MM.1S (cell line): Measurements from ENCODE around the gene CWC27.

Source experiments
- DNase-seq: peaks from one replicate; pipeline ENCODE4 v3.0.0-alpha.2; 2015
- H2AFZ ChIP-seq: fragments of 300-600 bp; sonication (generic); 2 replicates; pipeline ENCODE4 v1.6.0; 2016; ENCODE audit warnings: antibody characterized with exemption, low read length
- H3F3A ChIP-seq: fragments of 300-600 bp; sonication (generic); 2 replicates; pipeline ENCODE4 v1.6.1; 2016; ENCODE audit warnings: mild to moderate bottlenecking, antibody characterized with exemption, low read length, moderate library complexity, mixed read lengths; ENCODE audit not compliant: insufficient read depth
- H3K27ac ChIP-seq: fragments of 300-600 bp; sonication (generic); 2 replicates; pipeline ENCODE4 v1.5.1; 2016; ENCODE audit warnings: mild to moderate bottlenecking, low read length
- H3K27me3 ChIP-seq: fragments of 300-600 bp; sonication (generic); replicated peaks from 2 replicates; pipeline ENCODE4 v1.6.0; 2016; ENCODE audit warnings: low read length; ENCODE audit not compliant: insufficient read depth
- H3K36me3 ChIP-seq: fragments of 300-600 bp; sonication (generic); replicated peaks from 2 replicates; pipeline ENCODE4 v1.6.1; 2016; ENCODE audit warnings: mild to moderate bottlenecking, low read length, mixed read lengths; ENCODE audit not compliant: insufficient read depth
- H3K4me1 ChIP-seq: fragments of 300-600 bp; sonication (generic); 2 replicates; pipeline ENCODE4 v1.6.1; 2016; ENCODE audit warnings: low read length, mixed read lengths
- H3K4me2 ChIP-seq: fragments of 300-600 bp; sonication (generic); 2 replicates; pipeline ENCODE4 v1.6.0; 2016; ENCODE audit warnings: low read depth, low read length
- H3K4me3 ChIP-seq: fragments of 300-600 bp; sonication (generic); 2 replicates; pipeline ENCODE4 v1.5.1; 2016; ENCODE audit warnings: low read length, mixed read lengths
- H3K79me2 ChIP-seq: fragments of 300-600 bp; sonication (generic); 2 replicates; pipeline ENCODE4 v1.6.1; 2016; ENCODE audit warnings: mixed run types, low read length, mixed read lengths
- H3K9ac ChIP-seq: fragments of 300-600 bp; sonication (generic); 2 replicates; pipeline ENCODE4 v1.6.1; 2016; ENCODE audit warnings: low read length, mixed read lengths
- H3K9me2 ChIP-seq: fragments of 300-600 bp; sonication (generic); replicated peaks from 2 replicates; pipeline ENCODE4 v1.6.1; 2016; ENCODE audit warnings: mild to moderate bottlenecking, low read length, mixed read lengths; ENCODE audit not compliant: insufficient read depth
- H3K9me3 ChIP-seq: fragments of 300-600 bp; sonication (generic); replicated peaks from 2 replicates; pipeline ENCODE4 v1.6.1; 2016; ENCODE audit warnings: mild to moderate bottlenecking, low read length, mixed read lengths; ENCODE audit not compliant: insufficient read depth
- H4K20me1 ChIP-seq: fragments of 300-600 bp; sonication (generic); 2 replicates; pipeline ENCODE4 v1.6.1; 2016; ENCODE audit warnings: mild to moderate bottlenecking, low read length, moderate library complexity, mixed read lengths; ENCODE audit not compliant: insufficient read depth
- EZH2 ChIP-seq: fragments of 300-600 bp; sonication (generic); optimal IDR thresholded peaks from 2 replicates; pipeline ENCODE3; 2017; ENCODE audit warnings: low read depth, mild to moderate bottlenecking, antibody characterized with exemption, low read length, mixed read lengths
- EZH2phosphoT487 ChIP-seq: fragments of 300-600 bp; sonication (generic); IDR thresholded peaks from 2 replicates; pipeline ENCODE4 v1.6.1; 2018; ENCODE audit warnings: antibody characterized with exemption, low read length
- TF ChIP-seq, protein P1 (sequence below): fragments of 300-600 bp; sonication (generic); IDR thresholded peaks from 2 replicates; pipeline ENCODE4 v1.5.1; 2016; ENCODE audit warnings: antibody characterized with exemption, low read length, mixed read lengths

CWC27 gene

DNA sequence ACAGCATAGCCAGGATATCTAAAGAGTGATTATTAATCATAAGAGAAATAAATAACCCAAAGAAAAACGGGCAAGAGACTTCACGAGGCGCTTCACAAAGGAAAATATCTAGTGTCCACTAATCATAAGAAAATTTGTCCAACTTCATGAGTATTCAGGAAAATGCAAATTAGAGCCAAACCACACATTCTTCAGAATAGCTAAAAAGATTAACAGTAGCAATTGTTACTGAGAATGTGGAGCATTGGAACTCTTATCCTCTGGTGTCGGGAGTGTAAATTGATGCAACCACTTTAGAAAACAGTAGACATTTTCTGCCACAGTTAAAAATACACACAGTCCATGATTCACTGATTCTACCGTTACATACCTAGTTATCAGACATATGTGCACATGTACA, 145.7 kb downstream of the CWC27 start:
- no peak for TF ChIP-seq EZH2
- H3K27me3 ChIP-seq, result no peaks in the 10 kb centered on the region
- no peak overlapping the region for H3K4me2 ChIP-seq

GRCh38 chr5:64918083-64918482, 149.4 kb downstream of the CWC27 start:
- Histone ChIP-seq H3K27me3 (no peaks in the 10 kb centered on the region), H3K4me2 (no peak overlapping the region), H3F3A (no peaks in the 10 kb centered on the region), H3K9ac (no peak overlapping the region), H3K27ac (no peak overlapping the region), H3K9me2 (no peaks in the 10 kb centered on the region), H3K9me3 (no peaks in the 10 kb centered on the region), H4K20me1 (no peaks in the 10 kb centered on the region), H2AFZ (no peak overlapping the region), H3K79me2 (no peaks in the 10 kb centered on the region), H3K4me1 (no peaks in the 10 kb centered on the region), H3K4me3 (no peak overlapping the region), H3K36me3 (no peaks in the 10 kb centered on the region)
- TF ChIP-seq, protein P1, sequence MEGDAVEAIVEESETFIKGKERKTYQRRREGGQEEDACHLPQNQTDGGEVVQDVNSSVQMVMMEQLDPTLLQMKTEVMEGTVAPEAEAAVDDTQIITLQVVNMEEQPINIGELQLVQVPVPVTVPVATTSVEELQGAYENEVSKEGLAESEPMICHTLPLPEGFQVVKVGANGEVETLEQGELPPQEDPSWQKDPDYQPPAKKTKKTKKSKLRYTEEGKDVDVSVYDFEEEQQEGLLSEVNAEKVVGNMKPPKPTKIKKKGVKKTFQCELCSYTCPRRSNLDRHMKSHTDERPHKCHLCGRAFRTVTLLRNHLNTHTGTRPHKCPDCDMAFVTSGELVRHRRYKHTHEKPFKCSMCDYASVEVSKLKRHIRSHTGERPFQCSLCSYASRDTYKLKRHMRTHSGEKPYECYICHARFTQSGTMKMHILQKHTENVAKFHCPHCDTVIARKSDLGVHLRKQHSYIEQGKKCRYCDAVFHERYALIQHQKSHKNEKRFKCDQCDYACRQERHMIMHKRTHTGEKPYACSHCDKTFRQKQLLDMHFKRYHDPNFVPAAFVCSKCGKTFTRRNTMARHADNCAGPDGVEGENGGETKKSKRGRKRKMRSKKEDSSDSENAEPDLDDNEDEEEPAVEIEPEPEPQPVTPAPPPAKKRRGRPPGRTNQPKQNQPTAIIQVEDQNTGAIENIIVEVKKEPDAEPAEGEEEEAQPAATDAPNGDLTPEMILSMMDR, result no peak
- TF ChIP-seq EZH2phosphoT487 (no peak), EZH2 (no peak)
- no peak for DNase-seq

More for the DNA sequence above, 145.7 kb downstream of the CWC27 start:
- H3K9me2 ChIP-seq, result no peaks in the 10 kb centered on the region
- no peak overlapping the region for H2AFZ ChIP-seq
- H3F3A ChIP-seq, result no peaks in the 10 kb centered on the region
- H3K4me1 ChIP-seq, result no peaks in the 10 kb centered on the region
- no peak overlapping the region for H3K4me3 ChIP-seq
- H4K20me1 ChIP-seq, result no peaks in the 10 kb centered on the region
- H3K9me3 ChIP-seq, result no peaks in the 10 kb centered on the region
- H3K79me2 ChIP-seq, result no peaks in the 10 kb centered on the region
- no peaks in the 10 kb centered on the region for H3K36me3 ChIP-seq
- no peak overlapping the region for H3K9ac ChIP-seq
- no peak overlapping the region for H3K27ac ChIP-seq
- DNase-seq, result no peak

- Histone ChIP-seq H4K20me1 (no peaks in the 10 kb centered on the region), H3F3A (no peaks in the 10 kb centered on the region), H3K36me3 (no peaks in the 10 kb centered on the region), H3K9me2 (no peaks in the 10 kb centered on the region), H3K9ac (no peak overlapping the region), H3K4me1 (no peaks in the 10 kb centered on the region), H3K79me2 (no peaks in the 10 kb centered on the region), H3K4me2 (no peak overlapping the region), H3K27me3 (no peaks in the 10 kb centered on the region), H3K9me3 (no peaks in the 10 kb centered on the region), H3K4me3 (no peak overlapping the region), H2AFZ (no peak overlapping the region), H3K27ac (no peak overlapping the region)
- TF ChIP-seq EZH2 (no peak), EZH2phosphoT487 (no peak)
- TF ChIP-seq, protein P1, result no peak
- DNase-seq, result no peak
These were observed 152.7 kb downstream of the CWC27 start for GRCh38 chr5:64921386-64921785.

- DNase-seq, result no peak
- Histone ChIP-seq H3K4me1 (no peaks in the 10 kb centered on the region), H3K36me3 (no peaks in the 10 kb centered on the region), H3K4me3 (no peak overlapping the region), H3K9me2 (no peaks in the 10 kb centered on the region), H2AFZ (no peak overlapping the region), H3K9ac (no peak overlapping the region), H3K27ac (no peak overlapping the region), H4K20me1 (no peaks in the 10 kb centered on the region), H3K4me2 (no peak overlapping the region), H3K9me3 (no peaks in the 10 kb centered on the region), H3F3A (no peaks in the 10 kb centered on the region), H3K79me2 (no peaks in the 10 kb centered on the region), H3K27me3 (no peaks in the 10 kb centered on the region)
- no peak for TF ChIP-seq EZH2
- no peak for TF ChIP-seq EZH2phosphoT487
- TF ChIP-seq, protein P1, result no peak
These were observed 154.5 kb downstream of the CWC27 start for GRCh38 chr5:64923151-64923685.
